Upper lobe of left lung (tissue), 4 donors: ENCODE results near the gene PTBP1.
A peak's percentile ranks its signal among the peaks of the same experiment; 100 is the strongest.

Source experiments
- CTCF ChIP-seq, 6 experiments: fragments of 450-650 bp in 4 of 6; fragments of 200-600 bp in 2 of 6; sonication (generic) in 2 of 6; IDR thresholded peaks; one replicate each; pipeline ENCODE4 v1.5.1; 2016 to 2019; ENCODE audit warnings: antibody characterized with exemption in 6 of 6
- POLR2A ChIP-seq, 4 donors: fragments of 450-650 bp; IDR thresholded peaks; one replicate each; pipeline ENCODE4 v1.5.1; 2016 to 2017; ENCODE audit warnings: antibody characterized with exemption in 4 of 4, mild to moderate bottlenecking in 2 of 4
- POLR2AphosphoS5 ChIP-seq, 2 donors: sonication (generic); formaldehyde crosslinking; IDR thresholded peaks; one replicate each; pipeline ENCODE4 v1.5.1; 2017; ENCODE audit warnings: antibody characterized with exemption in 2 of 2

- TF ChIP-seq CTCF (IDR thresholded peaks at IDR 0.05) (peak in 2 of 6 experiments; percentile 5 to 36), POLR2A (IDR thresholded peaks at IDR 0.05) (peak in 2 of 4 donors; percentile 78 to 84), POLR2AphosphoS5 (IDR thresholded peaks at IDR 0.05) (peak; percentile 79)
These were observed at the start of gene PTBP1 for GRCh38 chr19:796692-797527.
